Mesothelial cell of epicardium (in vitro differentiated cells): Measurements from ENCODE around the gene ZDHHC12. TPM values are rescaled to one million over a fixed set of nuclear protein-coding genes. Genes with fewer than 3 reads are reported as not detected.
A peak's percentile ranks its signal among the peaks of the same experiment; 100 is the strongest.

Source experiments
- DNase-seq, 2 experiments: peaks; one replicate each; pipeline ENCODE4 v3.0.0; 2021; ENCODE audit warnings: low spot score in 2 of 2; ENCODE audit not compliant: unreplicated experiment in 2 of 2
- H3K27ac Mint-ChIP-seq: 2 replicates; pipeline ENCODE4 v1.8.0; 2021; ENCODE audit warnings: mixed read lengths
- H3K27me3 Mint-ChIP-seq: 2 replicates; pipeline ENCODE4 v1.8.0; 2021; ENCODE audit warnings: low read depth, mixed read lengths
- H3K36me3 Mint-ChIP-seq: 2 replicates; pipeline ENCODE4 v1.8.0; 2021; ENCODE audit warnings: mixed read lengths
- H3K4me1 Mint-ChIP-seq: 2 replicates; pipeline ENCODE4 v1.8.0; 2021; ENCODE audit warnings: mixed read lengths
- H3K4me3 Mint-ChIP-seq: 2 replicates; pipeline ENCODE4 v1.8.0; 2021; ENCODE audit warnings: mild to moderate bottlenecking, moderate library complexity, mixed read lengths
- H3K9me3 Mint-ChIP-seq: 2 replicates; pipeline ENCODE4 v1.8.0; 2021; ENCODE audit warnings: mixed read lengths
- CTCF ChIP-seq: fragments of 200-600 bp; sonication (generic); IDR thresholded peaks from one replicate; pipeline ENCODE4 v1.5.0; 2021; ENCODE audit warnings: antibody characterized with exemption; ENCODE audit not compliant: unreplicated experiment
- total RNA-seq: library from RNA; stranded (reverse); gene quantifications from 3 replicates; pipeline ENCODE4 v1.2.1, GENCODE V29; 2021

ZDHHC12 gene
- total RNA-seq, 1 donor from 2014 or later = 21.6 TPM

GRCh38 chr9:128723352-128723865 is 518 bp downstream of the ZDHHC12 start:
- H3K4me3 Mint-ChIP-seq = peak overlapping the region; percentile 86
- no peaks in the 10 kb centered on the region for H3K9me3 Mint-ChIP-seq
- H3K27ac Mint-ChIP-seq = peak overlapping the region; percentile 65
- no peaks in the 10 kb centered on the region for H3K27me3 Mint-ChIP-seq
- no peak for TF ChIP-seq CTCF
- no peaks in the 10 kb centered on the region for H3K36me3 Mint-ChIP-seq
- H3K4me1 Mint-ChIP-seq = peaks cover 23% of the 10 kb centered on the region
- no peak for DNase-seq

GRCh38 chr9:128722380-128723351 is 1.3 kb downstream of the ZDHHC12 start:
- TF ChIP-seq CTCF = no peak
- no peaks in the 10 kb centered on the region for H3K9me3 Mint-ChIP-seq

GRCh38 chr9:128721487-128722010 is 2.4 kb downstream of the ZDHHC12 start:
- Mint-ChIP-seq H3K4me1 (peaks cover 23% of the 10 kb centered on the region), H3K9me3 (no peaks in the 10 kb centered on the region), H3K36me3 (no peaks in the 10 kb centered on the region), H3K27me3 (no peaks in the 10 kb centered on the region), H3K27ac (no peak overlapping the region), H3K4me3 (peak overlapping the region; percentile 10)
- no peak for DNase-seq
- TF ChIP-seq CTCF = no peak

More at GRCh38 chr9:128722380-128723351, 1.3 kb downstream of the ZDHHC12 start:
- no peaks in the 10 kb centered on the region for H3K36me3 Mint-ChIP-seq
- no peaks in the 10 kb centered on the region for H3K27me3 Mint-ChIP-seq
- peaks cover 23% of the 10 kb centered on the region for H3K4me1 Mint-ChIP-seq
- H3K4me3 Mint-ChIP-seq = peak overlapping the region; percentile 86
- peak overlapping the region; percentile 65 for H3K27ac Mint-ChIP-seq
- no peak for DNase-seq

- H3K9me3 Mint-ChIP-seq = no peaks in the 10 kb centered on the region
- DNase-seq = no peak
- peak overlapping the region; percentile 33 for H3K4me3 Mint-ChIP-seq
- no peaks in the 10 kb centered on the region for H3K36me3 Mint-ChIP-seq
- no peak overlapping the region for H3K27ac Mint-ChIP-seq
- H3K4me1 Mint-ChIP-seq = peaks cover 23% of the 10 kb centered on the region
- TF ChIP-seq CTCF = no peak
- no peaks in the 10 kb centered on the region for H3K27me3 Mint-ChIP-seq
Measured at GRCh38 chr9:128720841-128721486, 3.0 kb downstream of the ZDHHC12 start.

- no peaks in the 10 kb centered on the region for H3K9me3 Mint-ChIP-seq
- TF ChIP-seq CTCF = no peak
- no peak overlapping the region for H3K4me3 Mint-ChIP-seq
- no peak for DNase-seq
- peaks cover 22% of the 10 kb centered on the region for H3K4me1 Mint-ChIP-seq
- H3K27me3 Mint-ChIP-seq = no peaks in the 10 kb centered on the region
- H3K36me3 Mint-ChIP-seq = no peaks in the 10 kb centered on the region
- H3K27ac Mint-ChIP-seq = no peak overlapping the region
Measured at GRCh38 chr9:128719919-128720605, 3.9 kb downstream of the ZDHHC12 start.
